ENCODE results near the gene NAB1. TPM values are rescaled to one million over a fixed set of nuclear protein-coding genes. Genes with fewer than 3 reads are reported as not detected.
A peak's percentile ranks its signal among the peaks of the same experiment; 100 is the strongest.

Gene NAB1
- total RNA-seq, 1 donor from 2014 or later, result 39.9 TPM

DNA sequence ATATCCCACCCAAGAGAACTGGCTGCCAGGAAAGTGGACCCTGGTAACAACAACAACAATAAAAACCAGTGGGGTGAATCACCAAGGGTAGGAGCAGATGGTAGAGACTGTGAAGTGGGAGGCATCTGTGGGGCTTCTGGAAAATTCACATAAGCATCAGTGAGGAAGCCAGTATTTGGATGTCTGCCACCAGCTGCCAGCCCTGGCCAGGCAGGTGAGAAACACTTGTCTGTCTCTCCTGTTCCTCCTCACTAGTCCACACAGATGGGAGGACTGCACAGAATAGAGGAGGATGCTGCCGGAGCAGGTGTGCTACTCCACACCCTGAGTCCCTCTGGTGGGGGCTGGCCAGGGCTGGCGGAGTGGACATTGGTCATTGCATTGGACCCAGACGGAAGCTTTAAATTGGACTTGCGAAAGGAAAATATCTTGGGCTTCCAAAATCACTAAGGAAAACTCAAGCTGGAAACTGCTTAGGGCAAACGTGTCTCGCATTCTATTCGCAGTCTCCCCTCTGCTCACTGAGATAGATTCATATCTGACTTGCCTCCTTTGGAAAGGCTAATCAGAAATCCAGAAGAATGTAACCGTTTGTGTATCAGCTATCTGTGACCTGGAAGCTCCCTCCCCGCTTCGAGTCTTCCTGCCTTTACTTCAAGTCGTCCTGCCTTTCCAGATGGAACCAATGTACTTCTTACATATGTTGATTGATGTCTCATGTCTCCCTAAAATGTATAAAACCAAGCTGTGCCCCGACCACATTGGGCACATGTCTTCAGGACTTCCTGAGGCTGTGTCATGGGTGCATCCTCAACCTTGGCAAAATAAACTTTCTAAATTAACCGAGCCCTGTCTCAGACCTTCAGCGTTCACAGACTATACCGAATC is 69.1 kb downstream of the NAB1 start:
- intact Hi-C loops (cut with DNase I), result no loop called here
- Histone ChIP-seq H3K27me3 (ENCODE audit: low read depth) (no peaks in the 10 kb centered on the region), H3K4me1 (peaks cover 10% of the 10 kb centered on the region), H3K4me3 (no peak overlapping the region), H3K36me3 (no peaks in the 10 kb centered on the region), H3K9me3 (no peaks in the 10 kb centered on the region), H3K27ac (no peak overlapping the region)
- no peak for TF ChIP-seq CTCF (IDR thresholded peaks at IDR 0.05)
- ATAC-seq (no peak), DNase-seq (no peak)

DNA sequence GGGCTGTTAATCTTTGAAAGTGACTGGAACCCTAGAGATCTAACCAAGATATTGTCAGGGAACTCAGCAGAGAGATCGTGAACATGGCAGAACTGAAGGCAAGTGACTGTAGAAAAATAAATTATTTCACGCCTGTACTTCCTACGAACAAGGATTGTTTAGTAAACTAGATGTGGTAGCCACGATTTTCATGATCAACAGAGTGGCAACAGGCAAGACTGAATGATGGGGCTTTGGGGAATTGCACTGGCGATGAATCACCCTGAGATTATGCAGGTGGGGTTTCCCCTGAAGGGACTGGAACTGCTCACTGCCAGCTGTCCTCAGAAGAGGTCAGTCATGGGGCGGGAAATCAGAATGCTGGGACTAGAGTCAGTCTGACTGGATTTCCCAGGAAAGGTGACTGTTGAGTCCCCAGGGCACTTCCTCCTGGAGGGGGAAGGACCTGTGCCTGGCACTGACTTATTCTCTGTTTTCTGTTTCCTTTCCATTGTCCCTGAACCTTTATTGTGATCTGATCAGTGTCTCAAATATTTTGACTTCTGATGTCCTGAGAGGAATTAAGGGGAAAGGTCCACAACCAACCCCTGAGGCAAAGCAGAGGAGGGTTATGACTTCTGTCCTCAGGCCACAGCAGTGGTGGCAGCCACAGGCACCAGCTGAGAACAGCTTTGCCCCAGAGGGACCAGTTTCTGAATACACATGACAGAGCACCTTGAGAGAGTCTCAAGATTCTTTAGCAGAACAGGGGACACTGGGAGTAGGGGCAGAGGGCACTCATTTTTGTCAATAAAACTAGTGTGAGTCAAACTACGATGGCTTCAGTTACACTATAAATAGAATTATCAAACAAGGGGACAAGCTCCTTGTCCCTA is 70.0 kb downstream of the NAB1 start:
- no peak for TF ChIP-seq CTCF (IDR thresholded peaks at IDR 0.05)
- Histone ChIP-seq H3K27me3 (ENCODE audit: low read depth) (no peaks in the 10 kb centered on the region), H3K4me1 (peaks cover 10% of the 10 kb centered on the region), H3K4me3 (no peak overlapping the region), H3K36me3 (no peaks in the 10 kb centered on the region), H3K9me3 (no peaks in the 10 kb centered on the region), H3K27ac (no peak overlapping the region)
- DNase-seq (no peak), ATAC-seq (peak; percentile 72 to 75)
- intact Hi-C loops (cut with DNase I), result no loop called here

DNA sequence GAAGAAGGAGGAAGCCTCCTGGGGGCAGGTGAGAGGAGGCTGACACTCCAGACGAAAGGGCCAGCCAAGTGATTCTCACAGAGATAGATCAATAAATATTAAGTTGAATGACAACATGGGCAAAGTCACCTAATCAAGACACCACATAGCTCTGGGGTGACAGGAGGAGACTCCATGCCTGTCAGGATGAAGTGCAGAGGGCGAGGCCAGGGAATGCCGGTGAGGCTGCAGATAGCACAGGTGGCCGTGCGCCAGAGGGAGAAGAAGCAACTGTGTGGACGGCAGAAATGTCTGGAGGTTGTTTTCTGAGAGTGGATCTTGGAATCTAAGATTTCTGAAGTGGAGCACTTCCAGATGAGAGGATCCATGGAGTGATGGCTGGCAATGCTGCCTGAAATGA is 71.4 kb downstream of the NAB1 start:
- Histone ChIP-seq H3K27me3 (ENCODE audit: low read depth) (no peaks in the 10 kb centered on the region), H3K4me3 (no peak overlapping the region), H3K36me3 (no peaks in the 10 kb centered on the region), H3K4me1 (peaks cover 10% of the 10 kb centered on the region), H3K27ac (no peak overlapping the region), H3K9me3 (no peaks in the 10 kb centered on the region)
- intact Hi-C loops (cut with DNase I), result no loop called here
- DNase-seq (no peak), ATAC-seq (no peak)
- no peak for TF ChIP-seq CTCF (IDR thresholded peaks at IDR 0.05)

- no peaks in the 10 kb centered on the region for H3K9me3 ChIP-seq
- no peaks in the 10 kb centered on the region for H3K27me3 ChIP-seq (ENCODE audit: low read depth)
- no peak for DNase-seq
- no peaks in the 10 kb centered on the region for H3K36me3 ChIP-seq
- H3K4me1 ChIP-seq, result peaks cover 10% of the 10 kb centered on the region
- TF ChIP-seq CTCF (IDR thresholded peaks at IDR 0.05), result no peak
- no peak overlapping the region for H3K27ac ChIP-seq
- intact Hi-C loops (cut with DNase I), result no loop called here
- no peak overlapping the region for H3K4me3 ChIP-seq
- no peak for ATAC-seq
These were observed 71.8 kb downstream of the NAB1 start for GRCh38 chr2:190720691-190721090.

- H3K27ac ChIP-seq, result no peak overlapping the region
- H3K4me3 ChIP-seq, result no peak overlapping the region
- no peak for DNase-seq
- H3K9me3 ChIP-seq, result no peaks in the 10 kb centered on the region
- ATAC-seq, result no peak
- no peaks in the 10 kb centered on the region for H3K27me3 ChIP-seq (ENCODE audit: low read depth)
- no peak for TF ChIP-seq CTCF (IDR thresholded peaks at IDR 0.05)
- no peaks in the 10 kb centered on the region for H3K36me3 ChIP-seq
- intact Hi-C loops (cut with DNase I), result no loop called here
- H3K4me1 ChIP-seq, result peaks cover 10% of the 10 kb centered on the region
These were observed 73.3 kb downstream of the NAB1 start for GRCh38 chr2:190722061-190722759.

All from lower lobe of right lung (tissue), 2 donors.